Caco-2 (cell line): ENCODE results near the gene ACP7. TPM values are rescaled to one million over a fixed set of nuclear protein-coding genes. Genes with fewer than 3 reads are reported as not detected.

Source experiments
- BruUV-seq: library from RNA; stranded (reverse); fragments of 400-500 nt; replicated peaks from 2 replicates; lab custom pipeline; 2021; lab: Mats Ljungman, UMichigan
- CTCF ChIA-PET: fragments of 300-600 bp; sonication (Branson Sonifier 250); formaldehyde crosslinking; loops from one replicate; lab custom pipeline; 2022; ENCODE audit warnings: antibody characterized with exemption; lab: Charles Lee
- POLR2A ChIA-PET: fragments of 300-600 bp; sonication (Branson Sonifier 250); formaldehyde crosslinking; loops from one replicate; lab custom pipeline; 2022; ENCODE audit warnings: antibody characterized with exemption; lab: Charles Lee
- DNase-seq, 2 experiments: peaks; one replicate each; pipeline versions ENCODE4 v3.0.0 to v3.0.0-alpha.2; 2020 to 2022
- H3K27me3 ChIP-seq: replicated peaks from 2 replicates; pipeline ENCODE4 v1.6.0; 2011; ENCODE audit warnings: low read length; ENCODE audit not compliant: control insufficient read depth, insufficient read depth
- H3K36me3 ChIP-seq: 2 replicates; pipeline ENCODE4 v1.5.1; 2011; ENCODE audit warnings: low read length; ENCODE audit not compliant: control insufficient read depth, insufficient read depth
- H3K4me1 ChIP-seq: fragments of 250-450 bp; sonication (Bioruptor Pico); 2 replicates; pipeline ENCODE4 v1.5.1; 2020; ENCODE audit warnings: mild to moderate bottlenecking
- H3K4me3 ChIP-seq: 2 replicates; pipeline ENCODE4 v1.5.1; 2011; ENCODE audit warnings: low read depth, mild to moderate bottlenecking, control low read depth, low read length
- H3K9me3 ChIP-seq: fragments of 250-450 bp; sonication (Bioruptor Pico); 2 replicates; pipeline ENCODE4 v1.5.1; 2020; ENCODE audit warnings: mild to moderate bottlenecking, moderate library complexity
- H3K27ac Mint-ChIP-seq: one replicate; pipeline ENCODE4 v1.8.0; 2022; ENCODE audit warnings: mixed read lengths; ENCODE audit not compliant: unreplicated experiment
- H3K27me3 Mint-ChIP-seq: one replicate; pipeline ENCODE4 v1.8.0; 2022; ENCODE audit warnings: mixed read lengths; ENCODE audit not compliant: insufficient read depth, unreplicated experiment
- H3K36me3 Mint-ChIP-seq: one replicate; pipeline ENCODE4 v1.8.0; 2022; ENCODE audit warnings: mild to moderate bottlenecking, mixed read lengths; ENCODE audit not compliant: insufficient read depth, unreplicated experiment
- H3K4me1 Mint-ChIP-seq: one replicate; pipeline ENCODE4 v1.8.0; 2022; ENCODE audit warnings: low read depth, mixed read lengths; ENCODE audit not compliant: unreplicated experiment
- H3K4me3 Mint-ChIP-seq: one replicate; pipeline ENCODE4 v1.8.0; 2022; ENCODE audit warnings: mild to moderate bottlenecking, moderate library complexity, mixed read lengths; ENCODE audit not compliant: unreplicated experiment
- H3K9me3 Mint-ChIP-seq: one replicate; pipeline ENCODE4 v1.8.0; 2022; ENCODE audit warnings: mixed read lengths; ENCODE audit not compliant: unreplicated experiment
- CTCF ChIP-seq, 2 experiments: fragments of 200-600 bp in 1 of 2; IDR thresholded peaks; 1 replicate in 1 of 2; 2 replicates in 1 of 2; pipeline versions ENCODE4 v1.5.1 to v1.8.0; 2011 to 2022; ENCODE audit warnings: antibody characterized with exemption in 1 of 2, control low read depth in 1 of 2, inconsistent platforms in 1 of 2, low read depth in 1 of 2, low read length in 1 of 2, mild to moderate bottlenecking in 1 of 2, moderate library complexity in 1 of 2; ENCODE audit not compliant: insufficient read depth in 1 of 2, severe bottlenecking in 1 of 2, unreplicated experiment in 1 of 2
- intact Hi-C: fragments of 100-400 bp; cut with micrococcal nuclease; formaldehyde crosslinking; loops from one replicate; pipeline ENCODE4 v1.10.0; 2022; ENCODE audit not compliant: unreplicated experiment
- total RNA-seq: library from RNA; stranded (reverse); gene quantifications from 2 replicates; pipeline ENCODE4 v1.2.3, GENCODE V29; 2022

ACP7 gene
- total RNA-seq, 1 experiment from 2014 or later: 0.45 TPM

- no peak overlapping the region for H3K4me3 ChIP-seq
- Mint-ChIP-seq H3K9me3 (no peaks in the 10 kb centered on the region), H3K27me3 (no peaks in the 10 kb centered on the region), H3K4me3 (no peak overlapping the region), H3K4me1 (peaks cover 64% of the 10 kb centered on the region), H3K36me3 (peaks cover 43% of the 10 kb centered on the region), H3K27ac (peak overlapping the region; percentile 91)
- CTCF ChIA-PET: no interaction called here
- intact Hi-C loops: no loop called here
- no TSS peak for BruUV-seq
- TF ChIP-seq CTCF (IDR thresholded peaks at IDR 0.05; ENCODE audit: insufficient read depth in 1 of 2, low read depth in 1 of 2, low read length in 1 of 2, severe bottlenecking in 1 of 2, unreplicated experiment in 1 of 2): no peak
- no peaks in the 10 kb centered on the region for H3K27me3 ChIP-seq
- H3K36me3 ChIP-seq: peaks cover 3% of the 10 kb centered on the region
- POLR2A ChIA-PET: no interaction called here
- no peaks in the 10 kb centered on the region for H3K9me3 ChIP-seq
- peaks cover 73% of the 10 kb centered on the region for H3K4me1 ChIP-seq
- no peak for DNase-seq
These were observed 72.4 kb downstream of the ACP7 start for GRCh38 chr19:39156326-39157230.

GRCh38 chr19:39157275-39157996 is 73.3 kb downstream of the ACP7 start:
- H3K36me3 ChIP-seq: peaks cover 3% of the 10 kb centered on the region
- peaks cover 65% of the 10 kb centered on the region for H3K4me1 Mint-ChIP-seq
- CTCF ChIA-PET: no interaction called here

More at GRCh38 chr19:39157275-39157996, 73.3 kb downstream of the ACP7 start:
- intact Hi-C loops: no loop called here
- H3K27me3 ChIP-seq: no peaks in the 10 kb centered on the region
- peaks cover 69% of the 10 kb centered on the region for H3K4me1 ChIP-seq
- Mint-ChIP-seq H3K27ac (peak overlapping the region; percentile 84), H3K36me3 (peaks cover 39% of the 10 kb centered on the region), H3K9me3 (no peaks in the 10 kb centered on the region), H3K4me3 (peak overlapping the region; percentile 30), H3K27me3 (no peaks in the 10 kb centered on the region)
- no peak for TF ChIP-seq CTCF (IDR thresholded peaks at IDR 0.05; ENCODE audit: insufficient read depth in 1 of 2, low read depth in 1 of 2, low read length in 1 of 2, severe bottlenecking in 1 of 2, unreplicated experiment in 1 of 2)
- no peak overlapping the region for H3K4me3 ChIP-seq
- H3K9me3 ChIP-seq: no peaks in the 10 kb centered on the region
- no TSS peak for BruUV-seq
- DNase-seq: no peak
- POLR2A ChIA-PET: interaction anchor here (0.6 kb wide), 1 partner anchor 130 kb away, joined by 3 read pairs; no protein-coding TSS in a partner anchor
